GM12872 (cell line): ENCODE results near the gene LRRC8E.
A peak's percentile ranks its signal among the peaks of the same experiment; 100 is the strongest.

Source experiments
- TF ChIP-seq, protein P1 (sequence below): IDR thresholded peaks from 3 replicates; pipeline ENCODE4 v1.5.1; 2011; ENCODE audit warnings: low read depth, mild to moderate bottlenecking, low read length, moderate library complexity; ENCODE audit not compliant: insufficient read depth

LRRC8E gene

DNA sequence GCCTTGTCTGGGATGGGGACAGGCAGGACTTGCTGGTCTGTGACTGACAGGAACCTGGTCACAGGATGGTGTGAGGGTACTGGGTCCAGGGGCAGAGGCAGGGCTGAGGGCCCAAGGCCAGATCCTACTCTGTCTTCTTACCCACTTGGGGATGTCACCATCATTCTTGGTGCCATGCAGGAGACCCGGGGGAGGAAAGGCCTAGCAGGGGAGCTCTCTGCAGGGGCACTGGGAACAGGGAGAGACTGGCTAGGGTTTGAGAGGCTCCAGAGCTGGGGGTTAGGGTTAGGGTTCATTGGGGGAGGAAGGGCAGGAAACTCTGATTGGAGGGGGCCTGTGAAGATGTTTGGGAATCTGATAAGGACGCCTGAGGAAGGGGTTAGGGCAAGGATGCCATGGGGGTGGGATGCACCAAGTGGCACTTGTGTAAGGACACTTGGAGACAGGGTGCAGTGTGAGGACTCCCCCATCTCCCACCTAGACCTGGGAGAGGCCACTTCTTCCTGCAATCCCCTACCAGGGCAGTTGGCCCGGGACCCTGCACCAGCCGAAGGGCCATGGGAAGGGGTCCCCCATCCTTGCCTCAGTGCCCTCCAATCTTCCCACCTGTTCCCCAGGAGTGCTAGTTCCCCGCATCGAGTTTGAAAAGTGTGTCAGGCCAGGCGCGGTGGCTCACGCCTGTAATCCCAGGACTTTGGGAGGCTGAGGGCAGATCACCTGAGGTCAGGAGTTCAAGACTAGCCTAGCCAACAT, 21.0 kb upstream of the LRRC8E start:
- TF ChIP-seq, protein P1, sequence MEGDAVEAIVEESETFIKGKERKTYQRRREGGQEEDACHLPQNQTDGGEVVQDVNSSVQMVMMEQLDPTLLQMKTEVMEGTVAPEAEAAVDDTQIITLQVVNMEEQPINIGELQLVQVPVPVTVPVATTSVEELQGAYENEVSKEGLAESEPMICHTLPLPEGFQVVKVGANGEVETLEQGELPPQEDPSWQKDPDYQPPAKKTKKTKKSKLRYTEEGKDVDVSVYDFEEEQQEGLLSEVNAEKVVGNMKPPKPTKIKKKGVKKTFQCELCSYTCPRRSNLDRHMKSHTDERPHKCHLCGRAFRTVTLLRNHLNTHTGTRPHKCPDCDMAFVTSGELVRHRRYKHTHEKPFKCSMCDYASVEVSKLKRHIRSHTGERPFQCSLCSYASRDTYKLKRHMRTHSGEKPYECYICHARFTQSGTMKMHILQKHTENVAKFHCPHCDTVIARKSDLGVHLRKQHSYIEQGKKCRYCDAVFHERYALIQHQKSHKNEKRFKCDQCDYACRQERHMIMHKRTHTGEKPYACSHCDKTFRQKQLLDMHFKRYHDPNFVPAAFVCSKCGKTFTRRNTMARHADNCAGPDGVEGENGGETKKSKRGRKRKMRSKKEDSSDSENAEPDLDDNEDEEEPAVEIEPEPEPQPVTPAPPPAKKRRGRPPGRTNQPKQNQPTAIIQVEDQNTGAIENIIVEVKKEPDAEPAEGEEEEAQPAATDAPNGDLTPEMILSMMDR = no peak

DNA sequence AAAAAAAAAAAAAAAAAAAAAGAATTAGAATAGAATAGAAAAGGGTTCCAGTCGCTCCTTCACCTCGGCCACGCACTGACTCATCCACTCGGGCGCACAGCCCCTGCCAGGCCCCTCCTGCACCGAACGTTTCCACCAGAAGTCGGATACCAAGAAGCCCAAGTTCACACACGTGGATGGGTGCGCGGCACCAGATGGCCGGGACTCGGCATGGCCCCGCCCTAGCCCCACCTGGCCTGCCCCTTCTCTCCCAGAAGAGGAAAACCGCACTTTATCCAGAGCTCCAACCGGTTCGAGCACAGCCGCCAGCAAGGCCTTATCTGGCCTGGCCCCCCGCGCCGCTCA, 20.0 kb upstream of the LRRC8E start:
- TF ChIP-seq, protein P1 = no peak

DNA sequence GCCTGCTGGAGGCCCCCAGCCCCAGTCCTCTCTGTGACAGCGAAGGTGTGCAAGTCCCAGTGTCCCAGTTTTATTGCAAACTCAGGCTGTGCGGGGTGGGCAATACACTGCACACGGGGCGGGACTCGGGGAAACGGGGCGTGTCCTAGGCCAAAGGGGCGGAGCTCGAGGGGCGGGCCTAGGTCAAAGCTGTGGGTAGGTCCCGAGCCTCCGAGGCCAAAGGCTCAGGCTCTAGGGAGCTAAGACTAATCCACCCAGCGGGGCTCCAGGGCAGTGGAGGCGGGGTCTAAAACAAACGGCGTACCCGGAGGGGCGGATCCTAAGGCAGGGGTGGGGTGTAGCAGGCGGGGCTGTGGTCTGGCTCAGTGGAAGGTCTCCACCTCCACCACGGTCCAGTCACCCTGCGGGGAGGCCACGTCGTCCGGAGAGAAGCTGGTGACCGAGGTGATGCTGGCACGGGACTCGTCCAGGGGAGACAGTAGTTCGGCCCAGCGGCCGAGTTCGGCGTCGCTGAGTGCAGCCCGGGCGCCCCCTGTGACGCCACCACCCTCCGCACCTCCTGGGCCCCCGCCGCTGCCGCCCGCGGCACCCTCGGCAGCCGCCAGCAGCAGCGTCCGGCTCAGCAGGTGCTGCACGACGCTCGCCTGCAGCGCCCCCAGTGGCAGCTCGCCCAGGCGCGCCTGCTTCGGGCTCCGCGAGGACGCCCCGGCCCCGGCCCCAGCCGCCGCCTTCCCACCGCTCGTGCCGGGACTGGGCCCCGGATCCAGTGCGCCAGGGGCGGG, 19.4 kb upstream of the LRRC8E start:
- TF ChIP-seq, protein P1 = peak; percentile 74

DNA sequence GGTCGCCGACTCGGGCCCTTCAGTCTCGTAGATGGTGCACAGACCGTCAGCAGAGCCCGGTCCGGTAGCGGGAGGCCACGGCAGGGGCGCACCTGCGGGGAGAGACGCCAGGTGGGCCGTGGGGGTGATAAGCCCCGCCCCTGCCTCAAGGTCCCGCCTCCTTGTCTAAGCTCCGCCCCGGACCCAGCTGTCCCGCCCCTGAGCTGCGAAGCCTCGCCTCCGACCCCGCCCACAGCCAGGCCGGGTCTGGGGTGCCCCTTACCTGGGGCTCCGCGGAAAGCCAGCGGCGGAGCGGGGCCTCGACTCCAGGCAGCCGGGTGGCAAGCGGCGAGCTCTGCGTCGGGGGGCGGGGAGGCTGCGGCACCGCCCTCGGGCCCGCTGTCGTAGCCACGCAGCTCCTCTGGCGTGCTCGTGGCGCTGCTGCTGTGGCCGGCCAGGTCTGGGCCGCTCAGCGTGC, 18.8 kb upstream of the LRRC8E start:
- TF ChIP-seq, protein P1 = no peak

DNA sequence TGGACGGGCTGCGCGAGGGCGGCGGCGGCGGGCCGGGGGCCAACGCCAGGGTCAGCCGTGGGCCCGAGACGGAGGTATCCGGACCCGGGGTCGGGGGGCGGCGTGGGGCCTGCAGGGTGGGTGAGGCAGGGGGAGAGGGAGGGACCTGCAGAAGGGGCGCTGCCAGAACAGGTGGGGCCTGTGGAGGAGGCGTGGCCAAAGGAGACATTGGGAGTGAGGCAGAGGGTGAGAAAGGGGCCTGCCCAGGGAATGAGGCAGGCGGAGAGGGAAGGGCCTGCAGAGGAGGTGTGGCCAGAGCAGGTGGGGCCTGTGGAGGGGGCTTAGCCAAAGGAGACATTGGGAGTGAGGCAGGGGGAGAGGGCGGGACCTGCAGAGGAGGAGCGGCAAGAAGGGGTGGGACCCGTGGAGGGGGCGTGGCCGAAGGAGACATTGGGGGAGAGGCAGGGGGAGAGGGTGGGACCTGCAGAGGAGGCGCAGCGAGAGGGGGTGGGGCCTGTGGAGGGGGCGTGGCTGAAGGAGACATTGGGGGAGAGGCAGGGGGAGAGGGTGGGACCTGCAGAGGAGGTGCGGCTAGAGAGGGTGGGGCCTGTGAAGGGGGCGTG, 18.3 kb upstream of the LRRC8E start:
- TF ChIP-seq, protein P1 = no peak

DNA sequence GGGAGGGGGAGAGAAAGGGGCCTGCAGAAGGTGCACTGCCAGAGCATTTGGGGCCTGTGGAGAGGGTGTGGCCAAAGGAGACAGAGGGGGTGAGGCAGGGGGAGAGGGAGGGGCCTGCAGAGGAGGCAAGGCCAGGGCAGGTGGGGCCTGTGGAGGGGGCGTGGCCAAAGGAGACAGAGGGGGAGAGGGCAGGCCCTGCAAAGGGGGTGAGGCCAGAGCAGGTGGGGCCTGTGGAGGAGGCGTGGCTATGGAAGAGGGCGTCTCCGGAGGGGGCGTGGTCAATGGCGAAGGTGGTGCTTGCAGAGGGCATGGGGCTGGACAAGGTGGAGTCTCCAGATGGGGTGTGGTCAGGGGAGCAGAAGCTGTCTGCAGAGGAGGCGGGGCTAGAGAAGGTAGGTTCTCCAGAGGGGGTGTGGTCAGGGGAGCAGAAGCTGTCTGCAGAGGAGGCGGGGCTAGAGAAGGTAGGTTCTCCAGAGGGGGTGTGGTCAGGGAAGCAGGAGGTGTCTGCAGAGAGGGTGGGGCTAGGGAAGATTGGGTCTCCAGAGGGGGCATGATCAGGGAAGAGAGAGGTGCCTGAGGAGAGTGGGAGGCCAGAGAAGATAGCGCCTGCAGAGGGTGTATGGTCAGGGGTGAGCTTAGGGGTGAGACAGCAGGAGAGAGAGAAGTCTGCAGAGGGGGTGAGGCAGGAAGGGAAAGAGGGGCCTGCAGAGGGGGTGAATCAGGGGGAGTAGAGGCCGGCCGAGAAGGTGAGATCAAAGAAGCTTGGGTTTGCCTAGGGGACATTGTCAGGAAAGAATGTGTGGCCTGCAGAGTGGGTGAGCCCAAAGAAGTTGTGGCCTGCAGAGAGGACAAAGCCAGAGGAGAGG, 17.5 kb upstream of the LRRC8E start:
- TF ChIP-seq, protein P1 = no peak
